Colonic mucosa (tissue), 4 donors: Measurements from ENCODE around the gene KLK11. TPM values are rescaled to one million over a fixed set of nuclear protein-coding genes. Genes with fewer than 3 reads are reported as not detected.

ENCODE experiments used
- DNase-seq: peaks from one replicate; pipeline ENCODE4 v3.0.0-alpha.2; 2020
- H3K27ac ChIP-seq: fragments of 200-600 bp; one replicate; pipeline ENCODE4 v1.8.0; 2021
- H3K27me3 ChIP-seq: fragments of 200-600 bp; one replicate; pipeline ENCODE4 v1.8.0; 2021
- H3K36me3 ChIP-seq: fragments of 200-600 bp; one replicate; pipeline ENCODE4 v1.8.0; 2021
- H3K4me1 ChIP-seq: fragments of 200-600 bp; one replicate; pipeline ENCODE4 v1.8.0; 2021; ENCODE audit warnings: mild to moderate bottlenecking
- H3K4me3 ChIP-seq: fragments of 200-600 bp; one replicate; pipeline ENCODE4 v1.8.0; 2021
- H3K9ac ChIP-seq, 2 donors: one replicate each; pipeline ENCODE4 v1.7.0; 2013; ENCODE audit warnings: control low read depth in 2 of 2, low read depth in 2 of 2, low read length in 2 of 2
- H3K9me3 ChIP-seq: fragments of 200-600 bp; one replicate; pipeline ENCODE4 v1.8.0; 2021
- CTCF ChIP-seq: fragments of 200-600 bp; IDR thresholded peaks from one replicate; pipeline ENCODE4 v1.8.0; 2022; ENCODE audit warnings: antibody characterized with exemption, mild to moderate bottlenecking
- intact Hi-C: fragments of 100-400 bp; cut with DNase I; formaldehyde crosslinking; loops from one replicate; pipeline ENCODE4 v1.14.1; 2022
- total RNA-seq, 2 donors: library from RNA; stranded (reverse); fragmentation: NEBNext Ultra II Directional in 1 of 2; extraction: Animal tissue kit (Norgen Biotek cat#: 25700) in 1 of 2; gene quantifications; one replicate each; pipeline ENCODE4 v1.2.1, GENCODE V29; 2021
- donor health status: healthy.
- donor health status: DM: no; HTN: no; CAD: no.
- donor health status: DM: no; HTN: no; CAD: no.

Gene KLK11
- total RNA-seq = under 1 TPM; 0.88 to 0.94 TPM

GRCh38 chr19:51026554-51026831, at the start of gene KLK11:
KLK11 (minus strand) TSS chr19:51026616; CDS start chr19:51025631, 985 bp downstream.
- intact Hi-C loops = loop anchor here (10.0 kb wide), 1 partner anchor 148 kb away; no protein-coding TSS in a partner anchor
- Histone ChIP-seq H3K4me1 (no peaks in the 10 kb centered on the region), H3K9ac (no peak within 1 kb of the TSS), H3K9me3 (no peaks in the 10 kb centered on the region), H3K36me3 (no peaks in the 10 kb centered on the region), H3K27ac (no peak within 1 kb of the TSS), H3K27me3 (peaks cover 7% of the 10 kb centered on the region), H3K4me3 (no peak within 1 kb of the TSS)
- TF ChIP-seq CTCF = no peak
- no peak for DNase-seq

- Histone ChIP-seq H3K4me3 (no peak overlapping the region), H3K27ac (no peak overlapping the region), H3K4me1 (no peaks in the 10 kb centered on the region), H3K36me3 (no peaks in the 10 kb centered on the region), H3K9ac (no peak overlapping the region), H3K9me3 (peaks cover 3% of the 10 kb centered on the region), H3K27me3 (peaks cover 8% of the 10 kb centered on the region)
- intact Hi-C loops = no loop called here
- no peak for DNase-seq
- TF ChIP-seq CTCF = no peak
Observed at GRCh38 chr19:51075998-51076397, 49.6 kb upstream of the KLK11 start.

GRCh38 chr19:51071095-51071405, 44.6 kb upstream of the KLK11 start:
- Histone ChIP-seq H3K9ac (no peak overlapping the region), H3K4me3 (no peak overlapping the region), H3K27ac (no peak overlapping the region), H3K27me3 (peaks cover 8% of the 10 kb centered on the region), H3K4me1 (no peaks in the 10 kb centered on the region), H3K9me3 (peaks cover 3% of the 10 kb centered on the region), H3K36me3 (no peaks in the 10 kb centered on the region)
- no peak for TF ChIP-seq CTCF
- intact Hi-C loops = no loop called here
- DNase-seq = no peak

GRCh38 chr19:51070334-51071094, 44.1 kb upstream of the KLK11 start:
- no peak for TF ChIP-seq CTCF
- H3K9me3 ChIP-seq = peaks cover 3% of the 10 kb centered on the region
- no peak overlapping the region for H3K27ac ChIP-seq
- no peak overlapping the region for H3K4me3 ChIP-seq
- no peaks in the 10 kb centered on the region for H3K4me1 ChIP-seq
- intact Hi-C loops = no loop called here
- no peak overlapping the region for H3K9ac ChIP-seq
- H3K36me3 ChIP-seq = no peaks in the 10 kb centered on the region
- H3K27me3 ChIP-seq = peaks cover 12% of the 10 kb centered on the region
- no peak for DNase-seq

- H3K27me3 ChIP-seq = peaks cover 20% of the 10 kb centered on the region
- H3K4me1 ChIP-seq = no peaks in the 10 kb centered on the region
- no peaks in the 10 kb centered on the region for H3K9me3 ChIP-seq
- H3K9ac ChIP-seq = no peak overlapping the region
- H3K27ac ChIP-seq = no peak overlapping the region
- H3K4me3 ChIP-seq = no peak overlapping the region
- intact Hi-C loops = no loop called here
- no peak for TF ChIP-seq CTCF
- no peaks in the 10 kb centered on the region for H3K36me3 ChIP-seq
- no peak for DNase-seq
Observed at GRCh38 chr19:51066393-51067186, 40.2 kb upstream of the KLK11 start.
